ENCODE data around the gene UQCC3. TPM values are rescaled to one million over a fixed set of nuclear protein-coding genes. Genes with fewer than 3 reads are reported as not detected.

Gene UQCC3
- total and polyA plus RNA-seq, 2 of the 13 experiments (the other 11 are each of a cell fraction or from before 2014, with no cell fraction given), result 7.7 to 16.0 TPM

DNA sequence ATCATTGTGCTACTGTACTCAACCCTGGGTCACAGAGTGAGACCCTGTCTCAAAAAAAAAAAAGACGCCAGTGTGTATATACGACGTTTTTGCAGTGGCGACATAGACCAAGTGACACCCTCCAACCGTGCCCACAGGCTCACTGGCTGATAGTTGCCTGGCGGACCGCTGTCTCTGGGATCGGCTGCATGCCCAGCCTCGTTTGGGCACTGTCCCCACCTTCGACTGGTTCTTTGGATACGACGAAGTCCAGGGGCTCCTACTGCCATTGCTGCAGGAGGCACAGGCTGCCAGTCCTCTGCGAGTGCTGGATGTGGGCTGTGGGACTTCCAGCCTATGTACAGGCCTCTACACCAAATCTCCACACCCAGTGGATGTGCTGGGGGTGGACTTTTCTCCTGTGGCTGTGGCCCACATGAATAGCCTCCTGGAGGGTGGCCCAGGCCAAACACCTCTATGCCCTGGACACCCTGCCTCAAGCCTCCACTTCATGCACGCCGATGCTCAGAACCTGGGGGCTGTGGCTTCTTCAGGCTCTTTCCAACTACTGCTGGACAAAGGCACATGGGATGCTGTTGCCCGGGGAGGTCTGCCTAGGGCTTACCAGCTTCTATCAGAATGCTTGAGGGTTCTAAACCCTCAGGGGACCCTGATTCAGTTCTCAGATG, 5.1 kb upstream of the UQCC3 start (continued):
- TF ChIP-seq ZNF788 (CRISPR knock-in tag; IDR thresholded peaks at IDR 0.05; ENCODE audit: borderline replicate concordance), result 0 out of 2 replicates have a peak, but pooled peaks have one; percentile 14
- no peak for TF ChIP-seq HOXA7 (CRISPR knock-in tag; IDR thresholded peaks at IDR 0.05)
- TF ChIP-seq MED1 (CRISPR knock-in tag; IDR thresholded peaks at IDR 0.05), result peak; percentile 37; the same call in 1 of the 2 replicates
- TF ChIP-seq POLR2G (IDR thresholded peaks at IDR 0.05; ENCODE audit: low read depth, low read length), result peak; percentile 38
- TF ChIP-seq ZBTB44 (CRISPR knock-in tag; IDR thresholded peaks at IDR 0.05), result no peak
- 0 out of 2 replicates have a peak, but pooled peaks have one; percentile 3 for TF ChIP-seq CREM (IDR thresholded peaks at IDR 0.05)
- TF ChIP-seq CREM (CRISPR knock-in tag; IDR thresholded peaks at IDR 0.05), result no peak
- TF ChIP-seq ZNF564 (CRISPR knock-in tag; IDR thresholded peaks at IDR 0.05), result no peak
- 0 out of 2 replicates have a peak, but pooled peaks have one; percentile 30 for TF ChIP-seq EED (CRISPR knock-in tag; IDR thresholded peaks at IDR 0.05)
- TF ChIP-seq ZNF232 (CRISPR knock-in tag; IDR thresholded peaks at IDR 0.05; ENCODE audit: borderline replicate concordance), result 0 out of 2 replicates have a peak, but pooled peaks have one; percentile 50

- Histone ChIP-seq H3K4me3 (replicated peaks in 1 of 3; ENCODE audit: insufficient read depth in 1 of 3, low read depth in 2 of 3, low read length in 3 of 3) (no peak overlapping the region), H3K4me2 (ENCODE audit: low read depth, low read length) (no peak overlapping the region), H3K9ac (ENCODE audit: insufficient read depth, low read depth, low read length) (peak overlapping the region; percentile 91), H3K79me2 (ENCODE audit: insufficient read depth, low read length) (peaks cover 50% of the 10 kb centered on the region), H3K9me3 (ENCODE audit: low read length) (no peaks in the 10 kb centered on the region), H3K4me1 (ENCODE audit: insufficient read depth, low read length) (peaks cover 59% of the 10 kb centered on the region), H4K20me1 (ENCODE audit: insufficient read depth, low read length) (no peaks in the 10 kb centered on the region; the same call in none of the 2 replicates), H3K36me3 (replicated peaks in 1 of 2; ENCODE audit: control insufficient read depth in 1 of 2, insufficient read depth in 2 of 2, low read length in 2 of 2) (peaks cover 0 to 15% of the 10 kb centered on the region in 2 experiments; a peak in 2 of 5 replicates), H3K27me3 (ENCODE audit: control insufficient read depth in 1 of 2, insufficient read depth in 2 of 2, low read length in 2 of 2) (no peaks in the 10 kb centered on the region; a peak in 1 of 5 replicates), H2AFZ (ENCODE audit: low read length) (no peak overlapping the region), H3K27ac (ENCODE audit: extremely low read length, insufficient read depth, low read length) (no peak overlapping the region)
- CTCF ChIA-PET (ENCODE audit: low intra/inter-chr PET ratio, low total read pairs), result no interaction called here
- BruUV-seq (replicated peaks), result no TSS peak
- POLR2A ChIA-PET, result interaction anchor here (0.7 to 6.6 kb wide), 10 partner anchors 9 to 174 kb away, joined by 3 to 98 read pairs (median 6); partner anchors contain the start of genes B3GAT3, GANAB, HNRNPUL2 and INTS5
- intact Hi-C loops (cut with micrococcal nuclease; ENCODE audit: unreplicated experiment), result no loop called here
- in situ Hi-C loops (cut with HindIII; ENCODE audit: extremely low pct_ligation_motif_present, low pct_unique_long_range_greater_than_20kb), result no loop called here
- DNase-seq (ENCODE audit: low spot score) (no peak), ATAC-seq (no peak), FAIRE-seq (no peak)
- WGBS (ENCODE audit: low lambda C conversion rate), result 93% methylated on average over 2 of the region's 2 CpGs
- TF ChIP-seq JUN (CRISPR knock-in tag; IDR thresholded peaks at IDR 0.05), result no peak
- TF ChIP-seq ZNF430 (CRISPR knock-in tag; IDR thresholded peaks at IDR 0.05), result no peak
- TF ChIP-seq POLR2G (IDR thresholded peaks at IDR 0.05; ENCODE audit: low read depth, low read length), result peak; percentile 6; the same call in 1 of the 2 replicates
- TF ChIP-seq AGO2 (optimal IDR thresholded peaks at IDR 0.05; ENCODE audit: low read depth, low read length), result peak; percentile 8
- TF ChIP-seq RBM22 (optimal IDR thresholded peaks at IDR 0.05; ENCODE audit: low read length), result peak; percentile 80
- peak in 1 of 2 experiments; percentile 52; a peak in 1 of 4 replicates for TF ChIP-seq POLR2A (IDR thresholded peaks at IDR 0.05; ENCODE audit: insufficient read depth in 1 of 2, low read depth in 2 of 2, low read length in 2 of 2)
Measured at GRCh38 chr11:62667460-62667859, 4.0 kb upstream of the UQCC3 start.
